ENCODE results near the gene ATF3.

The ATF3 gene

DNA sequence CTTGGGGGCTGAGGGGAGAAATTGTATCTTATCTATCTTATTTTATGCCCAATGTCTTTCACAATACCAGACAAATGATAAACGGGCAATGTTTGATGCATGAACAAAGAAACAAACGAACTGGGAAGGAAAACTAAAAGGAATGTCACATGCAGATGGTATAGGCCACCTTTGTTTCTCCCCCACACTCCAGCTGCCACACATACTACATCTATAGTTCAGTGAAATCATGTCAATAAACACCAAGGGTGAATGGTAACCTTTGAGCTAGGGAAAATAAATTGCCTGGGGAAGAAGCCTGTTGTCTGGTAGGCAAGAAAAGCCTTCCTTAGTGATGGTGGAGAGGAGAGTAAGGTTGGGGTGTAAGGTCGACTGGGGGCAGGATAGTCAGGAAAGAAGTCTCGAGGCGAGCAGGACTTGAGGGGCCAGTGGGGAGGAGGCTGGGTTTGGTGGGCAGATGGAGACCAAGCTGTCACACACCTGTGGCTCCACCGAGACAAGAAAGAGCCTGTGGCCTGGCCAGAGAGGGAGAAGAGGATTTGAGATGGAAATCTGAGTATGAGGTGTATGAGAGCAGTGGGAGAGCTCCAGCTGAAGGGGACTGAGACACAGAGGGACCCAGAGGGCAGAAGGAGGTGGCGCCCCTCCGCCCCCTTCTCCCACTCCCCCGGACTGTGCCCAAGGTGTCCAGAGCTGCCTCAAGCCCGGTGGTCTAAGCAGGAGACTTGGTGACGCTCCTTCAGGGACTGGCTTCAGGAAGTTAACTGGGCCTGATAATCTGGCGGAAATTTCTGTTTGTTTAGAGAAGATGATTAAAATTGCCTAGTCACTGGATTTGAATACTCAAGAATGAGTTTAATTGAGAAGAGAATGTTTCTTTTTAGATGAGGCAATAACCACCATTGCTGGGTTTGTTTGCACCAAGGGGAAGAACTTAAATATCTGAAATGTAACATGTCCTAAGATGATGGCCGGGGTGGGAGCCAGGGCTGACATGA, 37.3 kb downstream of the ATF3 start:
- CTCF ChIA-PET = interaction anchor here (1.0 to 3.8 kb wide), 4 partner anchors 15 to 169 kb away, joined by 3 to 14 read pairs (median 5); no protein-coding TSS in a partner anchor
- no peak for DNase-seq (ENCODE audit: extremely low spot score)
- POLR2A ChIA-PET = no interaction called here
- TF ChIP-seq, protein P1, sequence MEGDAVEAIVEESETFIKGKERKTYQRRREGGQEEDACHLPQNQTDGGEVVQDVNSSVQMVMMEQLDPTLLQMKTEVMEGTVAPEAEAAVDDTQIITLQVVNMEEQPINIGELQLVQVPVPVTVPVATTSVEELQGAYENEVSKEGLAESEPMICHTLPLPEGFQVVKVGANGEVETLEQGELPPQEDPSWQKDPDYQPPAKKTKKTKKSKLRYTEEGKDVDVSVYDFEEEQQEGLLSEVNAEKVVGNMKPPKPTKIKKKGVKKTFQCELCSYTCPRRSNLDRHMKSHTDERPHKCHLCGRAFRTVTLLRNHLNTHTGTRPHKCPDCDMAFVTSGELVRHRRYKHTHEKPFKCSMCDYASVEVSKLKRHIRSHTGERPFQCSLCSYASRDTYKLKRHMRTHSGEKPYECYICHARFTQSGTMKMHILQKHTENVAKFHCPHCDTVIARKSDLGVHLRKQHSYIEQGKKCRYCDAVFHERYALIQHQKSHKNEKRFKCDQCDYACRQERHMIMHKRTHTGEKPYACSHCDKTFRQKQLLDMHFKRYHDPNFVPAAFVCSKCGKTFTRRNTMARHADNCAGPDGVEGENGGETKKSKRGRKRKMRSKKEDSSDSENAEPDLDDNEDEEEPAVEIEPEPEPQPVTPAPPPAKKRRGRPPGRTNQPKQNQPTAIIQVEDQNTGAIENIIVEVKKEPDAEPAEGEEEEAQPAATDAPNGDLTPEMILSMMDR (IDR thresholded peaks at IDR 0.05; ENCODE audit: control extremely low read depth, extremely low read depth, low read depth, missing control alignments) = no peak

DNA sequence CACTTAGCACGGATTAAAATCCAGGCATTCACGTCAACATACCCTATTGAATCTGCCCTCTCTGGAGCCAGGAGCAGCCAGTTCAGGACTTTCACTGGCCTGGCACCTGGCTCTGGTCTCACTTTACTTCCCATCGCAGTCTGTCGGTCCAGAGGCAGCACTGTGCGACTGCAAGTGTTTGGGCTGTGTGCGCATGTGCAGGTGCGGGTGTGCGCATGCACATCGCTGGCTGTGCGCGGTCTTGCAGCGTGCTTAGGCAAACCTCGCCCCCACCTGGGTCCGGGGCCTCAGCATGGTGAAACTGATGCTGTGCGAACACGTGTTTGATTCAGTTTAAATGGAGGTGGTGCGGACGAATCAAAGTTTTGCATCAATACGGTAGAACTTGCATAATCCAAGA, 38.0 kb downstream of the ATF3 start:
- CTCF ChIA-PET = no interaction called here
- POLR2A ChIA-PET = no interaction called here
- DNase-seq (ENCODE audit: extremely low spot score) = no peak
- TF ChIP-seq, protein P1 (IDR thresholded peaks at IDR 0.05; ENCODE audit: control extremely low read depth, extremely low read depth, low read depth, missing control alignments) = no peak

DNA sequence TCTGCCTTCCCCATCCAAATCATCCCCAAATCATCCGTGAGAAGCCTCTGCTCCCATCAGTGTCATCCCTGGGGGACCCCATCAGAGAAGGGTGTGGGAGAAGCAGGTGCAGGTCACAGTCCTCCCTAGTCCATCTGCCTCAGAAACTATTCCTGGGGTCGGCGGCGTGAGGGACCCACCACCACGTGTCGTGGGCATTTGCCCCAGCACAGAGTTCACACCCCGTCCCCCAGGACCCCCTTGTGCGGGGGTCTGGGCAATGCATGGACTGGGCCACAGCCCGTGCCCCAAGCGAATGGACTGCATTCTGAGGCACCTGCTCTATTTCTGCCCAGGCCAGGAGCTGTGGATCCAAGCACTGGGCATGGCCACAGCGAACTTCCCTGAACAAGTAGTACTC, 38.4 kb downstream of the ATF3 start:
- ChIA-PET POLR2A (no interaction called here), CTCF (interaction anchor here (0.8 to 2.0 kb wide), 2 partner anchors 18 to 191 kb away, joined by 3 to 13 read pairs; no protein-coding TSS in a partner anchor)
- TF ChIP-seq, protein P1 (IDR thresholded peaks at IDR 0.05; ENCODE audit: control extremely low read depth, extremely low read depth, low read depth, missing control alignments) = no peak
- DNase-seq (ENCODE audit: extremely low spot score) = no peak

DNA sequence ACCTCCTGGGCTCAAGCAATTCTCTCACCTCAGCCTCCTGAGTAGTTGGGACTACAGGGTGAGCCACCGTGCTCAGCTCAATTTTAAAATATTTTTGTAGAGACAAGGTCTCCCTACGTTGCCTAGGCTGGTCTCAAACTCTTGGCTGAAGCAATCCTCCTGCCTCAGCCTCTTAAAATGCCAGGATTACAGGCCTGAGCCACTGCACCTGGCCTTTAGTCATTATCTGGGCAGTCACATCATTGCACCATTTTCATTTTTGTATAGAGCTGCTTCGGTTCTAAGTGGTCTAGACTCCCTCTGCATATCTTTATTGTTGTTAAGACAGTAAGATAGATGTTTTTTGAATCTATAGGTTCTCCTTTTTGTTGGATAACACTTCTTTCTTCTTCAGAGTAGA, 39.9 kb downstream of the ATF3 start:
- no peak for DNase-seq (ENCODE audit: extremely low spot score)
- ChIA-PET CTCF (interaction anchor here (1.6 to 2.0 kb wide), 2 partner anchors 17 to 172 kb away, joined by 3 to 13 read pairs; no protein-coding TSS in a partner anchor), POLR2A (no interaction called here)
- TF ChIP-seq, protein P1 (IDR thresholded peaks at IDR 0.05; ENCODE audit: control extremely low read depth, extremely low read depth, low read depth, missing control alignments) = no peak

DNA sequence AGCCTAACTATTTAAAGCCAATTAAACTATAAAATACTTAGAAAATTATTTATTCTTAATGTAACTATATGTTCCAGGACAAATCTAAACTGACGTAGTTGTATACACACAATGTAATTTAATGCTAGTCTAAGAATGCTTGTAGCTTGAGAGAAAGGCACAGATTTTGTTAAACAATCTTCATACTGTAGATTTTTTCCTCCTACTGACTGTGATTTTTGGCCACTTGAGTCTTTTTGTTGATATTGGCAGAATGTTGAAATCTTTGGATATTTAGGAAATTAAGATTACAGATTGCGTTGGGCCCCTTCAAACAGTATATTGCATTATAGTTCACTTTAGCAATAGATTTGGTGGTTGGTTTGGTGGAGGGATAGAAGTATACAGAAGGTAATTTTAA, 40.5 kb downstream of the ATF3 start:
- TF ChIP-seq, protein P1 (IDR thresholded peaks at IDR 0.05; ENCODE audit: control extremely low read depth, extremely low read depth, low read depth, missing control alignments) = no peak
- DNase-seq (ENCODE audit: extremely low spot score) = no peak
- POLR2A ChIA-PET = no interaction called here
- CTCF ChIA-PET = interaction anchor here (1.6 to 4.9 kb wide), 3 partner anchors 16 to 172 kb away, joined by 3 to 45 read pairs (median 13); no protein-coding TSS in a partner anchor

GRCh38 chr1:212650228-212650627, 41.7 kb downstream of the ATF3 start:
- TF ChIP-seq, protein P1 (IDR thresholded peaks at IDR 0.05; ENCODE audit: control extremely low read depth, extremely low read depth, low read depth, missing control alignments) = no peak
- ChIA-PET CTCF (interaction anchor here (0.6 to 4.9 kb wide), 5 partner anchors 9 to 173 kb away, joined by 3 to 45 read pairs (median 3); no protein-coding TSS in a partner anchor), POLR2A (no interaction called here)
- no peak for DNase-seq (ENCODE audit: extremely low spot score)

Measured in GM10248 (cell line).